OCI-LY7 (cell line): ENCODE measurements around the gene SAFB2.

Experiments
- CTCF ChIP-seq: fragments of 200-600 bp; sonication (generic); conservative IDR thresholded peaks from 2 replicates; pipeline ENCODE4 v1.5.1; 2014; ENCODE audit warnings: mild to moderate bottlenecking, antibody characterized with exemption, low read length, moderate library complexity, mixed read lengths
- EZH2phosphoT487 ChIP-seq: fragments of 200-600 bp; sonication (generic); IDR thresholded peaks from 2 replicates; pipeline ENCODE4 v1.6.1; 2018; ENCODE audit warnings: low read depth, borderline replicate concordance, mild to moderate bottlenecking, mixed run types, antibody characterized with exemption, low read length, moderate library complexity, mixed read lengths

GRCh38 chr19:5644037-5644436, 21.5 kb upstream of the SAFB2 start:
- no peak for TF ChIP-seq CTCF
- TF ChIP-seq EZH2phosphoT487 = no peak
